HUDEP-2 (cell line): ENCODE measurements around the gene SLC66A3.

ENCODE experiments used
- DNase-seq, 76 experiments: peaks; one replicate each; lab custom pipeline; 2025; ENCODE audit not compliant: unreplicated experiment in 76 of 76; lab: John Stamatoyannopoulos, UW

SLC66A3 gene

DNA sequence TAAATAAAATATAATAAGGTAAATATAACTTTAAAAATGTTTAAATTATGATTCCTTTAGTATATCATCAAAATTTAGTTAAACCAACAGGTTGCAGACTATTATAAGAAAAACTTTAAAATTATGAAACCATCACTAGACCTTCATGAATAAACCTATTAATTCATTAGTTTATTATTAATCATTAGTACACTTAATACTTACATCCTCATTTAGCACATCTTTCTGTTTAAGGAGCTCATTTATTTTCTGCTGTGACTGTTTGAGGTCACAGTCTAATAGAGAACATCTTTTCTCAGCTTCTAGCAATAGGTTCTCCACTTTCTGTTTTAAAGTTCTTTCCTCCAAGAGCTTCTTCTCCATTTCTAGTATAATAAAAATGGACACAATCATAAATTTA lies 52.8 kb downstream of the SLC66A3 start:
- DNase-seq: no peak

- no peak for DNase-seq
Observed at GRCh38 chr2:11212645-11213044, 57.4 kb downstream of the SLC66A3 start.

DNA sequence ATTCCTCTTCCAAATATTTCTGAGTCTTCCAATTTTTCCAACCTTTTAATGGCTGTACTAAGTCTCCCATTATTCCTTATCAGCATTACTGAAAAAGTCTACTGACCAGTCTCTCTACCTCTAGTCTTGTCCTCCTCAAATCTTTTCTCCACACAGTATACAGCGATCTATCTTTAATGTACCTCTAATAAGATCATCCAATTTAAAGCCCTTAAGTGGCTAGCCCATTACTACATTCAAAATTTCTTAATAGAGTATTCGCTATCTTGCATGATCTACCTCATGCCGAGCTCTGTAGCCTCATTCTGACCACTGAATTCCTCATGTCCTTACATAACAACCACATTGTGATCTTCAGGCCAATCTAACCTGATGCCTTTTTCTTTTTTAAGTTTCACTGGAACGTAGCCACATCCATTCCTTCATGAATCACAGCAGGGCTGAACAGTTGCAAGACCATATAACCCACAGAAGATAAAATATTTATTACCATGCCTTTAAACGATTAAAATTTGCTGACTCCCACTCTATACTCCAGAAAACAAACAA lies 57.9 kb downstream of the SLC66A3 start:
- DNase-seq: no peak

- no peak for DNase-seq
Observed at GRCh38 chr2:11213975-11214374, 58.7 kb downstream of the SLC66A3 start.

DNA sequence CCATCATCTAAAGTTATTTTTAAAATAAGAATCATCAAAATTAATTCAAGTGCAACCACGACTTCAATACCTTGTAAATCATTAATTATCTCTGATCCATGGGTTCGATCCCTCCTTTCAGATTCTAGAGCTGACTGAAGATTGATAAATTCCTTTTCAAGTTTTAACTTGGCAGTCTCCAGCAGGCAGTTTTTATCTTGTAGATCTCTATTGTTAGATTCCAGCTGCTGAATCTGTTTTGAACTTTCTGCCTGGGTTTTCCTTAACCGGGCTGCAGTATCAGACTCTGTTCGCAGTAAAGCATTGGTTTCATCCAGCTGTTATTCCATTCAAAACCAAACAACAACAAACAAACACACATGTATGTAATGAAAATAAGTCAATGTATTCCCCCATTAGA lies 59.5 kb downstream of the SLC66A3 start:
- DNase-seq: no peak

DNA sequence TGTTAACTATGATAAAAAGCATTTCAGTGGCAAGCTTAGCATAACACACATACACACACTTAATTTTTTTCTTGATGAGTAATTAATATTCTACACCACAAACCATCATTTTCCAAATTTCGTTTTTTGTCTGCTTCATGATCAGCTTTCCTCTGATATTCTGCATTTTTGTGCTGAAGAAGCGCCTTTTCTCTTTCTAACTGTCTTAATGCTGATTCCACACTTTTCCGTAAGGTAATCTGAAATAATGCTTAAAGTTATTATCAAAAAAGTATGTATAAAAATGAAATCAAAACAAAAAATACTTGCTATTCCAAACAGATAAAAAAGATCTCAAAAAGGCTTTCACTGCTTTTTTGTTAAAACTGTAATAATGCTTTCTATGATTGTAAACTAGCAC lies 60.1 kb downstream of the SLC66A3 start:
- DNase-seq: no peak

DNA sequence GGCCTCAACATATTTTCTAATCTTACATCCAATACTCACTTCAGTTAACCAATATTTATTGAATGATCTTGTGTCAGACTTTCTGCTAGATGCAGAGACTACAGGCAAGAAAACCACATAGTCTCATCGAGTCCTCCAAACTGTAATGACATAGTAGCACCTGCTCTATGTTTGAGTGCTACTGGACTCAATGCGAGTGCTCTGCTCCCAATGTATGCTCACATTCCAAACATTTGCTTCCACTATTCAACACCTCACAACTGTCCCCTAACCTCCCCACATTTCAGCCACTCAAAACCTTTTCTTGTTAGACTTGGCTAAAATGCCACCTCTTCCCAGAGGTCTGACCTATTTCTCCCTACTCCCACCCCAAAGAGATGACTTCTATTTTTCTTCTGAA lies 65.2 kb downstream of the SLC66A3 start:
- no peak for DNase-seq

DNA sequence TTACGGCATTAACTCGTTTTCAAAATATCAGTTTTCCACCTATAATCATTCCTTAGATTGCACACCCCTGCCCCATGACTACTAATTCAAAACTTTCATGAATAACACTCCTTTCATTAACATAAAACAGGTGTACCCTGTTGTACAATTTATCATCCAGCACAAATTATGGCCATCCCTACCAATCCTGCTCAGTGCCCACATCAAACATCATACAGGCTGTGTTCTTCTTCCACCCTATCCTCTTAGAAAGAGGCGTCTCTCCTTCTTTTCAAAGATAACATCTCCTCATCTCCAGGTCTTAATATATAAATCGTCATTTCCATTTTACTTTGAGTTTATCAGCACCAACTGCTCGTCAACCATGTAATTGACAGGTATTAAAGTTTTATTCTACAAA lies 67.6 kb downstream of the SLC66A3 start:
- DNase-seq: no peak

DNA sequence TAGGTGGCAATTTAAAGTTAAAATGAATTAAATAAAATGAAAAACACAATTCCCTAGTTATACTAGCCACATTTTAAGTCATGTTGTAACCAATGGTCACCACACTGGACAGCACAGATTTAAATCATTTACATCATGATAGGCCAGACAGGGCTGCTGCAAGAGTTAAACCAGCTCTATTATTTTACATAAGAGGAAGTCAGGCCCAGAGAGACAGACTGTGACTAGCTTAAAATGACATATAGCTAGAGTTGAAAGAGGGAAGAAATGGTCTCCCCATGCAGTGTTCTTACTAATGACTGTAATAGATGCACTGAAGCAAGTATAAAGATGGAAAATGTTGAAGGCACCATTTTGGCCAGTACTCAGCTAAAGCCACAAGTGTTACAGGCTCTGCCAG lies 69.6 kb downstream of the SLC66A3 start:
- no peak for DNase-seq

DNA sequence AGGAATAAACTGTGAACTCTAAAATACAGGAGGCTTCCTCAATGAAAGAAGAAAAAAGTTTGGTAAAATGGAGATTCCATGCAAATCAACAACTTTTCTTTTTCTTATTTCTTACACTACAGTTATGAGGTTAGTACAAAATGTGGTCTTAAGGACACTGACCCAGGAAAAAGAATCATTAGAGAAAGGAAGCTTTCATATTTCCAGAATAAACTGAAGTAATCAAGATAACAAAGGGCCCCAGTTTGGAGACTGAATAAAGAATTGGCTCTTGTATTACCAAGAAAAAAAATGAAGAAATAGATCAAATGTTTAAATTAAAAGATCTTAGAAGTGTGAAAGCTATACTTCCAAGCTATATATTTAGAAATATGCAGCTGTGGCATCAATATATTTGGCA lies 72.3 kb downstream of the SLC66A3 start:
- no peak for DNase-seq
